Stimulated activated CD8-positive, alpha-beta memory T cell treated with anti-CD3 and anti-CD28 coated beads, Interleukin-7, amount 100 ng/mL, for 1 hour (primary cell): ENCODE results near the gene OTOP3.

ENCODE experiments used
- DNase-seq, 2 donors: peaks; one replicate each; pipeline ENCODE4 v3.0.0-alpha.2; 2020; ENCODE audit warnings: low read depth in 2 of 2

The OTOP3 gene

GRCh38 chr17:74939534-74939933 lies 3.8 kb downstream of the OTOP3 start:
- DNase-seq: no peak

GRCh38 chr17:74941128-74941725 lies 5.5 kb downstream of the OTOP3 start:
- DNase-seq: no peak

- no peak for DNase-seq
Measured at GRCh38 chr17:74943808-74944522, 8.3 kb downstream of the OTOP3 start.

- DNase-seq: no peak
Measured at GRCh38 chr17:74945543-74945942, 9.8 kb downstream of the OTOP3 start.

GRCh38 chr17:74946641-74947040 lies 10.9 kb downstream of the OTOP3 start:
- no peak for DNase-seq

- DNase-seq: no peak
Measured at GRCh38 chr17:74947041-74947754, 11.5 kb downstream of the OTOP3 start.

- no peak for DNase-seq
Measured at GRCh38 chr17:74949455-74950115, 13.9 kb downstream of the OTOP3 start.

- DNase-seq: no peak
Measured at GRCh38 chr17:74950207-74950606, 14.5 kb downstream of the OTOP3 start.

GRCh38 chr17:74951065-74951464 lies 15.4 kb downstream of the OTOP3 start:
- DNase-seq: no peak

- no peak for DNase-seq
Measured at GRCh38 chr17:74951680-74952421, 16.2 kb downstream of the OTOP3 start.

- DNase-seq: no peak
Measured at GRCh38 chr17:74952431-74953133, 16.9 kb downstream of the OTOP3 start.

GRCh38 chr17:74953134-74953687 lies 17.5 kb downstream of the OTOP3 start:
- DNase-seq: no peak

GRCh38 chr17:74954115-74954514 lies 18.4 kb downstream of the OTOP3 start:
- no peak for DNase-seq

GRCh38 chr17:74954665-74955421 lies 19.1 kb downstream of the OTOP3 start:
- DNase-seq: no peak

- DNase-seq: no peak
Measured at GRCh38 chr17:74956093-74956492, 20.4 kb downstream of the OTOP3 start.

- DNase-seq: peak; percentile 58 to 71
Measured at GRCh38 chr17:74957935-74958740, 22.4 kb downstream of the OTOP3 start.

- no peak for DNase-seq
Measured at GRCh38 chr17:74959826-74960515, 24.3 kb downstream of the OTOP3 start.

GRCh38 chr17:74960570-74961342 lies 25.1 kb downstream of the OTOP3 start:
- no peak for DNase-seq
